GM23338 (cell line): ENCODE data around the gene REEP6. TPM values are rescaled to one million over a fixed set of nuclear protein-coding genes. Genes with fewer than 3 reads are reported as not detected.
"Not testable (repeated sequence)": the region's sequence is repeated elsewhere in the genome, so short reads cannot be mapped to it uniquely, and the experiment has no call there.

Source experiments
- ATAC-seq: fragments of 200-7000 bp; cut with Tn5 transposase; 3 replicates; pipeline ENCODE4 v1.9.1; 2020
- DNase-seq: peaks from one replicate; pipeline ENCODE4 v3.0.0-alpha.2; 2015; ENCODE audit warnings: low spot score
- H2AFZ ChIP-seq: fragments of 200-600 bp; sonication (generic); 2 replicates; pipeline ENCODE4 v1.8.0; 2016; ENCODE audit warnings: antibody characterized with exemption, mild to moderate bottlenecking, moderate library complexity
- H3F3A ChIP-seq: fragments of 200-600 bp; sonication (generic); replicated peaks from 2 replicates; pipeline ENCODE4 v1.8.0; 2017; ENCODE audit warnings: antibody characterized with exemption, mixed run types, low read depth
- H3K27ac ChIP-seq: fragments of 200-600 bp; sonication (generic); 2 replicates; pipeline ENCODE4 v1.6.1; 2016; ENCODE audit warnings: low read depth
- H3K27me3 ChIP-seq: fragments of 200-600 bp; sonication (generic); 2 replicates; pipeline ENCODE4 v1.8.0; 2016; ENCODE audit warnings: mild to moderate bottlenecking, mixed run types, moderate library complexity; ENCODE audit not compliant: insufficient read depth
- H3K36me3 ChIP-seq: fragments of 200-600 bp; sonication (generic); 2 replicates; pipeline ENCODE4 v1.8.0; 2016; ENCODE audit warnings: mild to moderate bottlenecking; ENCODE audit not compliant: insufficient read depth
- H3K4me1 ChIP-seq: fragments of 200-600 bp; sonication (generic); 2 replicates; pipeline ENCODE4 v1.8.0; 2016; ENCODE audit warnings: mild to moderate bottlenecking, moderate library complexity; ENCODE audit not compliant: insufficient read depth
- H3K4me2 ChIP-seq: fragments of 200-600 bp; sonication (generic); 2 replicates; pipeline ENCODE4 v1.7.1; 2017; ENCODE audit warnings: mixed run types
- H3K4me3 ChIP-seq: fragments of 200-600 bp; sonication (generic); 2 replicates; pipeline ENCODE4 v1.6.1; 2016; ENCODE audit warnings: mixed run types
- H3K79me2 ChIP-seq: fragments of 200-600 bp; sonication (generic); replicated peaks from 2 replicates; pipeline ENCODE4 v1.8.0; 2017; ENCODE audit warnings: mild to moderate bottlenecking; ENCODE audit not compliant: insufficient read depth
- H3K9me2 ChIP-seq: fragments of 200-600 bp; sonication (generic); 2 replicates; pipeline ENCODE4 v1.8.0; 2017; ENCODE audit not compliant: insufficient read depth
- H4K20me1 ChIP-seq: fragments of 200-600 bp; sonication (generic); replicated peaks from 2 replicates; pipeline ENCODE4 v1.8.0; 2017; ENCODE audit warnings: mild to moderate bottlenecking; ENCODE audit not compliant: insufficient read depth
- H3K27ac Mint-ChIP-seq: 2 replicates; pipeline ENCODE4 v1.8.0; 2020; ENCODE audit warnings: inconsistent platforms, mild to moderate bottlenecking, moderate library complexity, mixed read lengths
- H3K27me3 Mint-ChIP-seq: 3 replicates; pipeline ENCODE4 v1.8.0; 2022; ENCODE audit warnings: low read depth, mild to moderate bottlenecking, moderate library complexity, mixed read lengths, inconsistent platforms; ENCODE audit not compliant: insufficient read depth, poor library complexity
- H3K36me3 Mint-ChIP-seq: 3 replicates; pipeline ENCODE4 v1.8.0; 2021; ENCODE audit warnings: low read depth, mild to moderate bottlenecking, inconsistent platforms, moderate library complexity, mixed read lengths
- H3K4me1 Mint-ChIP-seq: 3 replicates; pipeline ENCODE4 v1.8.0; 2020; ENCODE audit warnings: mild to moderate bottlenecking, inconsistent platforms, mixed read lengths
- H3K4me3 Mint-ChIP-seq: 3 replicates; pipeline ENCODE4 v1.8.0; 2021; ENCODE audit warnings: moderate library complexity, mild to moderate bottlenecking, inconsistent platforms, mixed read lengths
- H3K9me3 Mint-ChIP-seq: 3 replicates; pipeline ENCODE4 v1.8.0; 2020; ENCODE audit warnings: moderate library complexity, mild to moderate bottlenecking, inconsistent platforms, mixed read lengths
- CREB1 ChIP-seq: fragments of 250-450 bp; sonication (Bioruptor Pico); IDR thresholded peaks from 2 replicates; pipeline ENCODE4 v1.5.0; 2020; ENCODE audit warnings: low read depth, mild to moderate bottlenecking, moderate library complexity
- EZH2phosphoT487 ChIP-seq: fragments of 200-600 bp; sonication (generic); IDR thresholded peaks from one replicate; pipeline ENCODE4 v1.8.1; 2018; ENCODE audit warnings: antibody characterized with exemption; ENCODE audit not compliant: unreplicated experiment
- POLR2AphosphoS5 ChIP-seq: IDR thresholded peaks from 2 replicates; pipeline ENCODE4 v1.6.1; 2016; ENCODE audit warnings: antibody characterized with exemption, low read depth
- ZNF114 ChIP-seq: fragments of 250-450 bp; sonication (Bioruptor Pico); IDR thresholded peaks from 2 replicates; pipeline ENCODE4 v1.5.0; 2020; ENCODE audit warnings: mild to moderate bottlenecking, moderate library complexity
- polyA plus RNA-seq: library from polyadenylated mRNA; unstranded; fragments of >200 nt; fragmentation: Nextera tagmentation; extraction: Ambion mirVana; gene quantifications from 2 replicates; pipeline ENCODE4 v1.2.1, GENCODE V29; 2016
- total RNA-seq: library from RNA; depleted of rRNA; stranded (reverse); fragments of >200 nt; shearing (Covaris generic); gene quantifications from 2 replicates; pipeline ENCODE4 v1.2.3, GENCODE V29; 2014
- TF ChIP-seq, protein P1 (sequence below), 2 experiments: fragments of 200-600 bp in 1 of 2; sonication (generic) in 1 of 2; conservative IDR thresholded peaks; 2 replicates each; pipeline versions ENCODE4 v1.5.1 to v1.6.1; 2016 to 2017; ENCODE audit warnings: antibody characterized with exemption in 2 of 2, low read depth in 2 of 2, mild to moderate bottlenecking in 2 of 2, moderate library complexity in 1 of 2
- TF ChIP-seq, protein P2 (sequence below): IDR thresholded peaks from one replicate; pipeline ENCODE4 v1.6.1; 2018; ENCODE audit warnings: antibody characterized with exemption; ENCODE audit not compliant: unreplicated experiment
- TF ChIP-seq, protein P3 (sequence below): IDR thresholded peaks from 2 replicates; pipeline ENCODE4 v1.6.1; 2016; ENCODE audit warnings: antibody characterized with exemption
- TF ChIP-seq, protein P4 (sequence below): fragments of 250-450 bp; sonication (Bioruptor Pico); IDR thresholded peaks from 2 replicates; pipeline ENCODE4 v1.5.0; 2020; ENCODE audit warnings: mild to moderate bottlenecking, moderate library complexity

The REEP6 gene
- total and polyA plus RNA-seq, 2 experiments from 2014 or later, result 15.2 to 20.0 TPM

DNA sequence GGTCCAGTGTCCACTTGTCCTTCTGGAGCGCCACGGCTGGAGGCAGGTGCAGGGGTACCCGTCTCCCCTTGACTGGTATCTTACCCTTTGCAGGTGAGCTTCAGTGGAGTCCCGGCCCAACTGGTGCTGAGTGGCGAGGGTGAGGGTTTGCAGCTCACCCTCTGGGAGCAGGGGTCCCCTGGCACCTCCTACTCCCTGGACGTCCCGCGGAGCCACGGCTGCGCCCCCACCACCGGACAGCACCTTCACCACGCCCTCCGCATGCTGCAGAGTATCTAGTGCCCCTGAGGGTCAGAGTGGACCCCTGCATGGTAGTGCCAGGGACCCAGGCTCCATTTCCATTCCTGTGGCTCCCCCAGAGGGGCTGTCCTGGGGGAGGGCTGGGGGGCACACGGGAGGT lies 44.0 kb downstream of the REEP6 start (continued):
- TF ChIP-seq, protein P1, sequence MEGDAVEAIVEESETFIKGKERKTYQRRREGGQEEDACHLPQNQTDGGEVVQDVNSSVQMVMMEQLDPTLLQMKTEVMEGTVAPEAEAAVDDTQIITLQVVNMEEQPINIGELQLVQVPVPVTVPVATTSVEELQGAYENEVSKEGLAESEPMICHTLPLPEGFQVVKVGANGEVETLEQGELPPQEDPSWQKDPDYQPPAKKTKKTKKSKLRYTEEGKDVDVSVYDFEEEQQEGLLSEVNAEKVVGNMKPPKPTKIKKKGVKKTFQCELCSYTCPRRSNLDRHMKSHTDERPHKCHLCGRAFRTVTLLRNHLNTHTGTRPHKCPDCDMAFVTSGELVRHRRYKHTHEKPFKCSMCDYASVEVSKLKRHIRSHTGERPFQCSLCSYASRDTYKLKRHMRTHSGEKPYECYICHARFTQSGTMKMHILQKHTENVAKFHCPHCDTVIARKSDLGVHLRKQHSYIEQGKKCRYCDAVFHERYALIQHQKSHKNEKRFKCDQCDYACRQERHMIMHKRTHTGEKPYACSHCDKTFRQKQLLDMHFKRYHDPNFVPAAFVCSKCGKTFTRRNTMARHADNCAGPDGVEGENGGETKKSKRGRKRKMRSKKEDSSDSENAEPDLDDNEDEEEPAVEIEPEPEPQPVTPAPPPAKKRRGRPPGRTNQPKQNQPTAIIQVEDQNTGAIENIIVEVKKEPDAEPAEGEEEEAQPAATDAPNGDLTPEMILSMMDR (conservative IDR thresholded peaks at IDR 0.05; ENCODE audit: low read depth in 2 of 2), result no peak
- no peak for TF ChIP-seq ZNF114
- no peak for TF ChIP-seq EZH2phosphoT487
- TF ChIP-seq, protein P2, sequence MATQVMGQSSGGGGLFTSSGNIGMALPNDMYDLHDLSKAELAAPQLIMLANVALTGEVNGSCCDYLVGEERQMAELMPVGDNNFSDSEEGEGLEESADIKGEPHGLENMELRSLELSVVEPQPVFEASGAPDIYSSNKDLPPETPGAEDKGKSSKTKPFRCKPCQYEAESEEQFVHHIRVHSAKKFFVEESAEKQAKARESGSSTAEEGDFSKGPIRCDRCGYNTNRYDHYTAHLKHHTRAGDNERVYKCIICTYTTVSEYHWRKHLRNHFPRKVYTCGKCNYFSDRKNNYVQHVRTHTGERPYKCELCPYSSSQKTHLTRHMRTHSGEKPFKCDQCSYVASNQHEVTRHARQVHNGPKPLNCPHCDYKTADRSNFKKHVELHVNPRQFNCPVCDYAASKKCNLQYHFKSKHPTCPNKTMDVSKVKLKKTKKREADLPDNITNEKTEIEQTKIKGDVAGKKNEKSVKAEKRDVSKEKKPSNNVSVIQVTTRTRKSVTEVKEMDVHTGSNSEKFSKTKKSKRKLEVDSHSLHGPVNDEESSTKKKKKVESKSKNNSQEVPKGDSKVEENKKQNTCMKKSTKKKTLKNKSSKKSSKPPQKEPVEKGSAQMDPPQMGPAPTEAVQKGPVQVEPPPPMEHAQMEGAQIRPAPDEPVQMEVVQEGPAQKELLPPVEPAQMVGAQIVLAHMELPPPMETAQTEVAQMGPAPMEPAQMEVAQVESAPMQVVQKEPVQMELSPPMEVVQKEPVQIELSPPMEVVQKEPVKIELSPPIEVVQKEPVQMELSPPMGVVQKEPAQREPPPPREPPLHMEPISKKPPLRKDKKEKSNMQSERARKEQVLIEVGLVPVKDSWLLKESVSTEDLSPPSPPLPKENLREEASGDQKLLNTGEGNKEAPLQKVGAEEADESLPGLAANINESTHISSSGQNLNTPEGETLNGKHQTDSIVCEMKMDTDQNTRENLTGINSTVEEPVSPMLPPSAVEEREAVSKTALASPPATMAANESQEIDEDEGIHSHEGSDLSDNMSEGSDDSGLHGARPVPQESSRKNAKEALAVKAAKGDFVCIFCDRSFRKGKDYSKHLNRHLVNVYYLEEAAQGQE, result no peak

DNA sequence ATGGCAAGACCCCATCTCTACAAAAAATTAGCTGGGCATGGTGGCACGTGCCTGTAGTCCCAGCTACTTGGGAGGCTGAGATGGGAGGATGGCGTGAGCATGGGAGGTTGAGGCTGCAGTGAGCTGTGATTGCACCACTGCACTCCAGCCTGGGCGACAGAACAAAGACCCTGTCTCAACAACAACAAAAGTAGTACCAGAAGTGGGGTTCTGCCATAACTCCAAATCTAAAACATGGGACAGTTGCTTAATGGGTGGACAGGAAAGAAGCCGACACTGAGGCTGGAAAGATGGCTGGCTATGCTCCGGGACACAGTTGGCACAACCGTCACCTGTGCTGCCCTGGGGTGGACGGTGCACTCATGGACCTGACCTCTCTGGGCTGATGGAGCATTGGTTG lies 44.7 kb downstream of the REEP6 start:
- H3K27ac Mint-ChIP-seq, result not testable (repeated sequence)

DNA sequence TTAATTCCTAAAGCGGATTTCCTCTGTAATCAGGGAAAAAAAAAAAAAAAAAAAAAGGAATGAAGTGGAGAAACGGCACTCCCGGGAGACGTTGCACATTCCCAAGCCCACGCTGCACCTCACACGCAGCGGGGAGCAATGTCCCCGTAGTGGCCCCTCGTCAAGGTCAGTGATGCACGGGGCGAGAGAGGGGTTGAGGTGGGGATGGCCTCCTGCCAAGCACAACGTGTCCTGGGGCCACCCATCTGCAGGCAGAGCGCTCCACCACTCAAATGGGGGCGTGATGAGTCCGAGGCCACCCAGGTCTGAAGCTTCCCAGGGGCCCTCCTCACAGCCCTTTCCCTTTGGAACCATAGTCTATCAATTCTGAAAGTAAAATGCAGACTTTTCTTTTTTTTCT lies 48.0 kb downstream of the REEP6 start:
- no peaks in the 10 kb centered on the region for H3K36me3 Mint-ChIP-seq
- ATAC-seq (no peak), DNase-seq (no peak)
- H3K9me2 ChIP-seq, result no peaks in the 10 kb centered on the region
- H3F3A ChIP-seq, result no peaks in the 10 kb centered on the region
- H4K20me1 ChIP-seq, result no peaks in the 10 kb centered on the region
- H3K36me3 ChIP-seq, result no peaks in the 10 kb centered on the region
- H3K79me2 ChIP-seq, result no peaks in the 10 kb centered on the region
- no peak overlapping the region for H2AFZ ChIP-seq
- H3K4me1 ChIP-seq, result no peaks in the 10 kb centered on the region
- H3K4me2 ChIP-seq, result no peak overlapping the region
- no peak overlapping the region for H3K4me3 Mint-ChIP-seq
- no peak overlapping the region for H3K27ac ChIP-seq
- no peaks in the 10 kb centered on the region for H3K27me3 ChIP-seq
- 0 out of 3 replicates have a peak, but pooled peaks cover 2% of the 10 kb centered on the region for H3K4me1 Mint-ChIP-seq
- H3K9me3 Mint-ChIP-seq, result no peaks in the 10 kb centered on the region
- H3K4me3 ChIP-seq, result no peak overlapping the region
- peaks cover 8% of the 10 kb centered on the region for H3K27me3 Mint-ChIP-seq
- H3K27ac Mint-ChIP-seq, result no peak overlapping the region
- TF ChIP-seq, protein P3, sequence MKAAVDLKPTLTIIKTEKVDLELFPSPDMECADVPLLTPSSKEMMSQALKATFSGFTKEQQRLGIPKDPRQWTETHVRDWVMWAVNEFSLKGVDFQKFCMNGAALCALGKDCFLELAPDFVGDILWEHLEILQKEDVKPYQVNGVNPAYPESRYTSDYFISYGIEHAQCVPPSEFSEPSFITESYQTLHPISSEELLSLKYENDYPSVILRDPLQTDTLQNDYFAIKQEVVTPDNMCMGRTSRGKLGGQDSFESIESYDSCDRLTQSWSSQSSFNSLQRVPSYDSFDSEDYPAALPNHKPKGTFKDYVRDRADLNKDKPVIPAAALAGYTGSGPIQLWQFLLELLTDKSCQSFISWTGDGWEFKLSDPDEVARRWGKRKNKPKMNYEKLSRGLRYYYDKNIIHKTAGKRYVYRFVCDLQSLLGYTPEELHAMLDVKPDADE, result no peak
- TF ChIP-seq POLR2AphosphoS5 (no peak), EZH2phosphoT487 (no peak), CREB1 (CRISPR knock-in tag) (no peak)
- TF ChIP-seq, protein P4, sequence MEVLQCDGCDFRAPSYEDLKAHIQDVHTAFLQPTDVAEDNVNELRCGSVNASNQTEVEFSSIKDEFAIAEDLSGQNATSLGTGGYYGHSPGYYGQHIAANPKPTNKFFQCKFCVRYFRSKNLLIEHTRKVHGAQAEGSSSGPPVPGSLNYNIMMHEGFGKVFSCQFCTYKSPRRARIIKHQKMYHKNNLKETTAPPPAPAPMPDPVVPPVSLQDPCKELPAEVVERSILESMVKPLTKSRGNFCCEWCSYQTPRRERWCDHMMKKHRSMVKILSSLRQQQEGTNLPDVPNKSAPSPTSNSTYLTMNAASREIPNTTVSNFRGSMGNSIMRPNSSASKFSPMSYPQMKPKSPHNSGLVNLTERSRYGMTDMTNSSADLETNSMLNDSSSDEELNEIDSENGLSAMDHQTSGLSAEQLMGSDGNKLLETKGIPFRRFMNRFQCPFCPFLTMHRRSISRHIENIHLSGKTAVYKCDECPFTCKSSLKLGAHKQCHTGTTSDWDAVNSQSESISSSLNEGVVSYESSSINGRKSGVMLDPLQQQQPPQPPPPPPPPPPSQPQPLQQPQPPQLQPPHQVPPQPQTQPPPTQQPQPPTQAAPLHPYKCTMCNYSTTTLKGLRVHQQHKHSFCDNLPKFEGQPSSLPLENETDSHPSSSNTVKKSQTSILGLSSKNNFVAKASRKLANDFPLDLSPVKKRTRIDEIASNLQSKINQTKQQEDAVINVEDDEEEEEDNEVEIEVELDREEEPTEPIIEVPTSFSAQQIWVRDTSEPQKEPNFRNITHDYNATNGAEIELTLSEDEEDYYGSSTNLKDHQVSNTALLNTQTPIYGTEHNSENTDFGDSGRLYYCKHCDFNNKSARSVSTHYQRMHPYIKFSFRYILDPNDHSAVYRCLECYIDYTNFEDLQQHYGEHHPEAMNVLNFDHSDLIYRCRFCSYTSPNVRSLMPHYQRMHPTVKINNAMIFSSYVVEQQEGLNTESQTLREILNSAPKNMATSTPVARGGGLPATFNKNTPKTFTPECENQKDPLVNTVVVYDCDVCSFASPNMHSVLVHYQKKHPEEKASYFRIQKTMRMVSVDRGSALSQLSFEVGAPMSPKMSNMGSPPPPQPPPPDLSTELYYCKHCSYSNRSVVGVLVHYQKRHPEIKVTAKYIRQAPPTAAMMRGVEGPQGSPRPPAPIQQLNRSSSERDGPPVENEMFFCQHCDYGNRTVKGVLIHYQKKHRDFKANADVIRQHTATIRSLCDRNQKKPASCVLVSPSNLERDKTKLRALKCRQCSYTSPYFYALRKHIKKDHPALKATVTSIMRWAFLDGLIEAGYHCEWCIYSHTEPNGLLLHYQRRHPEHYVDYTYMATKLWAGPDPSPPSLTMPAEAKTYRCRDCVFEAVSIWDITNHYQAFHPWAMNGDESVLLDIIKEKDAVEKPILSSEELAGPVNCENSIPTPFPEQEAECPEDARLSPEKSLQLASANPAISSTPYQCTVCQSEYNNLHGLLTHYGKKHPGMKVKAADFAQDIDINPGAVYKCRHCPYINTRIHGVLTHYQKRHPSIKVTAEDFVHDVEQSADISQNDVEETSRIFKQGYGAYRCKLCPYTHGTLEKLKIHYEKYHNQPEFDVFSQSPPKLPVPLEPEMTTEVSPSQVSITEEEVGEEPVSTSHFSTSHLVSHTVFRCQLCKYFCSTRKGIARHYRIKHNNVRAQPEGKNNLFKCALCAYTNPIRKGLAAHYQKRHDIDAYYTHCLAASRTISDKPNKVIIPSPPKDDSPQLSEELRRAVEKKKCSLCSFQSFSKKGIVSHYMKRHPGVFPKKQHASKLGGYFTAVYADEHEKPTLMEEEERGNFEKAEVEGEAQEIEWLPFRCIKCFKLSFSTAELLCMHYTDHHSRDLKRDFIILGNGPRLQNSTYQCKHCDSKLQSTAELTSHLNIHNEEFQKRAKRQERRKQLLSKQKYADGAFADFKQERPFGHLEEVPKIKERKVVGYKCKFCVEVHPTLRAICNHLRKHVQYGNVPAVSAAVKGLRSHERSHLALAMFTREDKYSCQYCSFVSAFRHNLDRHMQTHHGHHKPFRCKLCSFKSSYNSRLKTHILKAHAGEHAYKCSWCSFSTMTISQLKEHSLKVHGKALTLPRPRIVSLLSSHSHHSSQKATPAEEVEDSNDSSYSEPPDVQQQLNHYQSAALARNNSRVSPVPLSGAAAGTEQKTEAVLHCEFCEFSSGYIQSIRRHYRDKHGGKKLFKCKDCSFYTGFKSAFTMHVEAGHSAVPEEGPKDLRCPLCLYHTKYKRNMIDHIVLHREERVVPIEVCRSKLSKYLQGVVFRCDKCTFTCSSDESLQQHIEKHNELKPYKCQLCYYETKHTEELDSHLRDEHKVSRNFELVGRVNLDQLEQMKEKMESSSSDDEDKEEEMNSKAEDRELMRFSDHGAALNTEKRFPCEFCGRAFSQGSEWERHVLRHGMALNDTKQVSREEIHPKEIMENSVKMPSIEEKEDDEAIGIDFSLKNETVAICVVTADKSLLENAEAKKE (CRISPR knock-in tag), result no peak

More for the DNA sequence above, 44.7 kb downstream of the REEP6 start:
- H3K4me3 ChIP-seq, H3K27me3 Mint-ChIP-seq, H3K27me3 ChIP-seq, H3K4me1 Mint-ChIP-seq, H3K79me2 ChIP-seq, H3K27ac ChIP-seq, ATAC-seq, H2AFZ ChIP-seq, H3K4me1 ChIP-seq, DNase-seq, H3K36me3 ChIP-seq, H3F3A ChIP-seq, H3K9me2 ChIP-seq, H3K36me3 Mint-ChIP-seq, H3K4me3 Mint-ChIP-seq, H3K4me2 ChIP-seq, H4K20me1 ChIP-seq, H3K9me3 Mint-ChIP-seq: not testable (repeated sequence)
